ENCODE measurements around the gene CEP192.

DNA sequence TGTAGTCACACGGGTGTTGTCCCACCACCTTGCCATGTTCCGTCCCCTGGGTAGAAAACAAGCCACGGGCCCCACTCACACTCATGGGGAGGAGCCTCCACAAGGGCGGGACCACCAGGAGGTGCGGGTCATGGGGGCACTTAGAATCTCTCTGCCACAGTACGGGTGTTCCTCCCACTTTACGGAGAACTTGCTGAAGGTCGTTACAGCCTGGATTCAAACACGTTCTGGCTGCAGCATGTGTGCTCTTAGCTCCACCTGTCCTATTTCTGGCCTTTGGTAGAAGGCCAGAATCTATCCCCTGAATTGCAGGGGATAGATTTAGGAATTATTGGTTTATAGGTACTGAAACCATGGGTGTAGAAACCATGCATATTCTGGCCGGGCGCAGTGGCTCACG, 14.9 kb upstream of the CEP192 start:
- TF ChIP-seq CTCF (IDR thresholded peaks at IDR 0.05; ENCODE audit: low read depth, low read length, missing input control) (no peak), ZBTB33 (IDR thresholded peaks at IDR 0.05) (no peak), GABPA (IDR thresholded peaks at IDR 0.05 in 1 of 2, conservative IDR thresholded peaks at IDR 0.05 in 1 of 2) (no peak), JUND (IDR thresholded peaks at IDR 0.05) (no peak), MAX (IDR thresholded peaks at IDR 0.05) (no peak), RXRA (IDR thresholded peaks at IDR 0.05) (no peak), EGR1 (IDR thresholded peaks at IDR 0.05; ENCODE audit: low read depth in 2 of 2) (no peak), SP1 (IDR thresholded peaks at IDR 0.05) (no peak), ATF3 (IDR thresholded peaks at IDR 0.05) (no peak), HNF4G (IDR thresholded peaks at IDR 0.05) (no peak), YY1 (IDR thresholded peaks at IDR 0.05) (no peak), TAF1 (conservative IDR thresholded peaks at IDR 0.05) (no peak)
- TF ChIP-seq, protein P1, sequence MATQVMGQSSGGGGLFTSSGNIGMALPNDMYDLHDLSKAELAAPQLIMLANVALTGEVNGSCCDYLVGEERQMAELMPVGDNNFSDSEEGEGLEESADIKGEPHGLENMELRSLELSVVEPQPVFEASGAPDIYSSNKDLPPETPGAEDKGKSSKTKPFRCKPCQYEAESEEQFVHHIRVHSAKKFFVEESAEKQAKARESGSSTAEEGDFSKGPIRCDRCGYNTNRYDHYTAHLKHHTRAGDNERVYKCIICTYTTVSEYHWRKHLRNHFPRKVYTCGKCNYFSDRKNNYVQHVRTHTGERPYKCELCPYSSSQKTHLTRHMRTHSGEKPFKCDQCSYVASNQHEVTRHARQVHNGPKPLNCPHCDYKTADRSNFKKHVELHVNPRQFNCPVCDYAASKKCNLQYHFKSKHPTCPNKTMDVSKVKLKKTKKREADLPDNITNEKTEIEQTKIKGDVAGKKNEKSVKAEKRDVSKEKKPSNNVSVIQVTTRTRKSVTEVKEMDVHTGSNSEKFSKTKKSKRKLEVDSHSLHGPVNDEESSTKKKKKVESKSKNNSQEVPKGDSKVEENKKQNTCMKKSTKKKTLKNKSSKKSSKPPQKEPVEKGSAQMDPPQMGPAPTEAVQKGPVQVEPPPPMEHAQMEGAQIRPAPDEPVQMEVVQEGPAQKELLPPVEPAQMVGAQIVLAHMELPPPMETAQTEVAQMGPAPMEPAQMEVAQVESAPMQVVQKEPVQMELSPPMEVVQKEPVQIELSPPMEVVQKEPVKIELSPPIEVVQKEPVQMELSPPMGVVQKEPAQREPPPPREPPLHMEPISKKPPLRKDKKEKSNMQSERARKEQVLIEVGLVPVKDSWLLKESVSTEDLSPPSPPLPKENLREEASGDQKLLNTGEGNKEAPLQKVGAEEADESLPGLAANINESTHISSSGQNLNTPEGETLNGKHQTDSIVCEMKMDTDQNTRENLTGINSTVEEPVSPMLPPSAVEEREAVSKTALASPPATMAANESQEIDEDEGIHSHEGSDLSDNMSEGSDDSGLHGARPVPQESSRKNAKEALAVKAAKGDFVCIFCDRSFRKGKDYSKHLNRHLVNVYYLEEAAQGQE (IDR thresholded peaks at IDR 0.05): no peak

Data from liver (tissue), 3 donors.